ENCODE measurements around the gene CPEB3.

CPEB3 gene

GRCh38 chr10:92108120-92108519 lies 182.8 kb downstream of the CPEB3 start:
- no peak for DNase-seq (ENCODE audit: low read depth in 2 of 3, low spot score in 2 of 3)

- no peak for DNase-seq (ENCODE audit: low read depth in 2 of 3, low spot score in 2 of 3)
Measured at GRCh38 chr10:92103376-92104090, 187.3 kb downstream of the CPEB3 start.

- DNase-seq (ENCODE audit: low read depth in 2 of 3, low spot score in 2 of 3): no peak
Measured at GRCh38 chr10:92102601-92103213, 188.2 kb downstream of the CPEB3 start.

GRCh38 chr10:92094960-92095359 lies 195.9 kb downstream of the CPEB3 start:
- no peak for DNase-seq (ENCODE audit: low read depth in 2 of 3, low spot score in 2 of 3)

- no peak for DNase-seq (ENCODE audit: low read depth in 2 of 3, low spot score in 2 of 3)
Measured at GRCh38 chr10:92091965-92092364, 198.9 kb downstream of the CPEB3 start.

GRCh38 chr10:92087750-92088395 lies 203.0 kb downstream of the CPEB3 start:
- DNase-seq (ENCODE audit: low read depth in 2 of 3, low spot score in 2 of 3): peak in 1 of 3 experiments; percentile 4

GRCh38 chr10:92082583-92083280 lies 208.1 kb downstream of the CPEB3 start:
- DNase-seq (ENCODE audit: low read depth in 2 of 3, low spot score in 2 of 3): no peak

- no peak for DNase-seq (ENCODE audit: low read depth in 2 of 3, low spot score in 2 of 3)
Measured at GRCh38 chr10:92081641-92082040, 209.2 kb downstream of the CPEB3 start.

- no peak for DNase-seq (ENCODE audit: low read depth in 2 of 3, low spot score in 2 of 3)
Measured at GRCh38 chr10:92080244-92080643, 210.6 kb downstream of the CPEB3 start.

GRCh38 chr10:92079003-92079402 lies 211.9 kb downstream of the CPEB3 start:
- DNase-seq (ENCODE audit: low read depth in 2 of 3, low spot score in 2 of 3): no peak

- no peak for DNase-seq (ENCODE audit: low read depth in 2 of 3, low spot score in 2 of 3)
Measured at GRCh38 chr10:92076722-92077121, 214.2 kb downstream of the CPEB3 start.

- DNase-seq (ENCODE audit: low read depth in 2 of 3, low spot score in 2 of 3): no peak
Measured at GRCh38 chr10:92075829-92076228, 215.0 kb downstream of the CPEB3 start.

- DNase-seq (ENCODE audit: low read depth in 2 of 3, low spot score in 2 of 3): no peak
Measured at GRCh38 chr10:92074126-92074887, 216.6 kb downstream of the CPEB3 start.

- no peak for DNase-seq (ENCODE audit: low read depth in 2 of 3, low spot score in 2 of 3)
Measured at GRCh38 chr10:92068900-92069299, 222.0 kb downstream of the CPEB3 start.

- no peak for DNase-seq (ENCODE audit: low read depth in 2 of 3, low spot score in 2 of 3)
Measured at GRCh38 chr10:92066386-92066785, 224.5 kb downstream of the CPEB3 start.

- no peak for DNase-seq (ENCODE audit: low read depth in 2 of 3, low spot score in 2 of 3)
Measured at GRCh38 chr10:92064506-92064905, 226.4 kb downstream of the CPEB3 start.

- no peak for DNase-seq (ENCODE audit: low read depth in 2 of 3, low spot score in 2 of 3)
Measured at GRCh38 chr10:92062273-92062672, 228.6 kb downstream of the CPEB3 start.

- DNase-seq (ENCODE audit: low read depth in 2 of 3, low spot score in 2 of 3): no peak
Measured at GRCh38 chr10:92054807-92055206, 236.1 kb downstream of the CPEB3 start.

- no peak for DNase-seq (ENCODE audit: low read depth in 2 of 3, low spot score in 2 of 3)
Measured at GRCh38 chr10:92052741-92053140, 238.1 kb downstream of the CPEB3 start.

GRCh38 chr10:92052088-92052487 lies 238.8 kb downstream of the CPEB3 start:
- no peak for DNase-seq (ENCODE audit: low read depth in 2 of 3, low spot score in 2 of 3)

- DNase-seq (ENCODE audit: low read depth in 2 of 3, low spot score in 2 of 3): no peak
Measured at GRCh38 chr10:92047215-92047614, 243.7 kb downstream of the CPEB3 start.
